Astrocyte (in vitro differentiated cells and primary cell): Measurements from ENCODE around the gene LZTR1.

ENCODE experiments used
- EZH2 ChIP-seq: IDR thresholded peaks from 2 replicates; pipeline ENCODE4 v1.6.1; 2012; ENCODE audit warnings: mild to moderate bottlenecking, low read length, inconsistent platforms; ENCODE audit not compliant: insufficient read depth
- TF ChIP-seq, protein P1 (sequence below): IDR thresholded peaks from 2 replicates; pipeline ENCODE4 v1.5.1; 2011; ENCODE audit warnings: low read depth, mild to moderate bottlenecking, inconsistent platforms, low read length, moderate library complexity; ENCODE audit not compliant: insufficient read depth

DNA sequence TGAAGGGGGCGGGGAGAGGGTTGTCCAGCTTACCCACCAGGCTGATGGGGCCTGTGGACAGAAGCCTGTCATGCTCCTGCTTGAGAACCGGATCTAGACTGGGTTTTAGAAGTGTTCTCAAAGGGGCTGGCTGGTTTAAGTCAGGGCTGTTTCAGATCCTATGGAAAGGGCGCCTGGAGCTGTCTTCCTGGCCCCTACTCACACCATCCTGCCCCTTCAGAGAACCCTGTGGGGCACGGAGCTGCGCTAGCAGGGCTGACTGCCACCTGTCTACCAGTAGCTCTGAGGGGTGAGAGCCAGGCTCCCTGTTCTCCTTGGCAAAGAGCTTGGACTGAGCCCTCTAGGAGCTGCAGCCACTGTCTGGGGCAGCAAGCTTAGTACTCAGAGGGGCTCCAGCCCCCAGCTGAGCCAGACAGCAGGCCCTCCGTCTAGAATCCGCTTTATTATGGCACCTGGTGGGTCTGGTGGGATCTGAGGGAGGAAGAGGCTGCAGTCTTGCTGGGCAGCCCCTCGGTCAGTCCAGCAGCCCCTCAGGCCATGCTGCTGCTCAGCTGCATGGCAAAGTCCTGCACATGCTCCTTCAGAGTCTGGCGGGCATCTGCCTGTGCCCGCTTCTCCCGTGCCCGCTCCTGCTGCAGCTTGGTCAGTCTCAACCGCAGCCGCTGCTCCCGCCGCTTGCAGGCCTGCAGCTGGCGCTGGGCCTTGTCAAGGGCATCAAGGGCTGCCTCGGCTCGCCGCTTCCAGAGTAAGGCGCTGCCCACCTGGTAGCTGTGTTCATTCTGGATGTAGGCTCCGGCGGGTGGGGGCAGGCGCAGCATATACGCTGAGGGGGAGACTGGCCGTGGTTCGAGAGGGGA lies 17.5 kb downstream of the LZTR1 start:
- TF ChIP-seq, protein P1, sequence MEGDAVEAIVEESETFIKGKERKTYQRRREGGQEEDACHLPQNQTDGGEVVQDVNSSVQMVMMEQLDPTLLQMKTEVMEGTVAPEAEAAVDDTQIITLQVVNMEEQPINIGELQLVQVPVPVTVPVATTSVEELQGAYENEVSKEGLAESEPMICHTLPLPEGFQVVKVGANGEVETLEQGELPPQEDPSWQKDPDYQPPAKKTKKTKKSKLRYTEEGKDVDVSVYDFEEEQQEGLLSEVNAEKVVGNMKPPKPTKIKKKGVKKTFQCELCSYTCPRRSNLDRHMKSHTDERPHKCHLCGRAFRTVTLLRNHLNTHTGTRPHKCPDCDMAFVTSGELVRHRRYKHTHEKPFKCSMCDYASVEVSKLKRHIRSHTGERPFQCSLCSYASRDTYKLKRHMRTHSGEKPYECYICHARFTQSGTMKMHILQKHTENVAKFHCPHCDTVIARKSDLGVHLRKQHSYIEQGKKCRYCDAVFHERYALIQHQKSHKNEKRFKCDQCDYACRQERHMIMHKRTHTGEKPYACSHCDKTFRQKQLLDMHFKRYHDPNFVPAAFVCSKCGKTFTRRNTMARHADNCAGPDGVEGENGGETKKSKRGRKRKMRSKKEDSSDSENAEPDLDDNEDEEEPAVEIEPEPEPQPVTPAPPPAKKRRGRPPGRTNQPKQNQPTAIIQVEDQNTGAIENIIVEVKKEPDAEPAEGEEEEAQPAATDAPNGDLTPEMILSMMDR: no peak
- TF ChIP-seq EZH2: no peak
